GM19240 (cell line): ENCODE data around the gene HPRT1.

Experiments used
- DNase-seq: peaks from one replicate; pipeline ENCODE4 v3.0.0; 2011; ENCODE audit warnings: low spot score; ENCODE audit not compliant: insufficient read length

Gene HPRT1

GRCh38 chrX:134476284-134476683, 16.3 kb downstream of the HPRT1 start:
- no peak for DNase-seq

GRCh38 chrX:134478374-134478773, 18.4 kb downstream of the HPRT1 start:
- DNase-seq: no peak

GRCh38 chrX:134480061-134480460, 20.1 kb downstream of the HPRT1 start:
- no peak for DNase-seq

DNA sequence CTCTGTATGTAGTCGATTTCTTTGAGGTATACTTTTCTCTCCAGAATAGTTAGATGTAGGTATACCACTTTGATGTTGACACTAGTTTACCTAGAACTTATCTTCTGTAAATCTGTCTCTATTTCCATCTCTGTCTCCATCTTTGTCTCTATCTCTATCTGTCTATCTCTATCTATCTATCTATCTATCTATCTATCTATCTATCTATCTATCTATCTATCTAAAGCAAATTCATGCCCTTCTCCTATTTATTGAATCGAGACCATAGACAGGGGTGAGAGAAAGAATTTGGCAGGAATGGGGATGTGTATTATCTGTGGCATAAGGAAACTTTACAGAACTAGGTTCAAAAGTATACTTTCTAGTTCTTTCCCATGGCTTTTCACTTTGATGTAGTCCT, 21.4 kb downstream of the HPRT1 start:
- DNase-seq: no peak

GRCh38 chrX:134482371-134482770, 22.4 kb downstream of the HPRT1 start:
- no peak for DNase-seq

DNA sequence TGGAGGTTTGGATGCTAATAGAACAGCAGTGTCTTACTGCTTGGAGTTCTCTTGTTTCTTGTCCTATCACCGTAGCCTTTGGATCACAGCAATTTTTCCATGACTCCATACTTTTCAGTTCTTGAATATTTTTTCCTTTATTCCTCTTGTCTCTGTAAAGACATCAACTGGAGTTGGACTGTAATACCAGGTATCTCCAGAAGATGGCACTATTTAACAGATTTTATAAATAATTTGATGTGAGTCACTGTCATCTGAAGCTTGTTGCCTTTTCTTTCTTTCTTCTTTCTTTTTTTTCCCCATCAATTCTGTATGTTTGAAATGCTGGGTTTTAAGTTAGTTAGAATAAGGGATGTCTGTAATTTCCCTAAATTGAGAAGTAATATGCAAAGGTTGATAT, 24.1 kb downstream of the HPRT1 start:
- no peak for DNase-seq

GRCh38 chrX:134501941-134502340, 42.0 kb downstream of the HPRT1 start:
- no peak for DNase-seq

GRCh38 chrX:134502686-134503085, 42.7 kb downstream of the HPRT1 start:
- no peak for DNase-seq

- no peak for DNase-seq
These were observed 52.6 kb downstream of the HPRT1 start for GRCh38 chrX:134512566-134512965.

DNA sequence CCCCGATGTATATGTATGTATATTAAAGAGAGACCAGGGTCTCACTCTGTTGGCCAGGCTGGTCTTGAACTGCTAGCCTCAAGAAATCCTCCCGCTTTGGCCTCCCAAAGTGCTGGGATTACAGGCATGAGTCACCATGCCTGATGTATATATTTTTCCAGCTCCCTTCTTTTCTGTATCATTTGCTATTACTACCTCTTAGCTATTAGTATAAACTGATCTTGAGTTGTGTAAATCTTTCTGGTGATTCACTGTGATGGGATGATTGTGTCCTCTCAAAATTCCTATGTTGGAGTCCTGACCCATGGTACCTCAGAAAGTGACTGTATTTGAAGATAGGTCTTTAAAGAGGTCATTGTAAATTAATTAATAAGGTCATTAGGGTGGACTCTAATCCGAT, 53.1 kb downstream of the HPRT1 start:
- no peak for DNase-seq

DNA sequence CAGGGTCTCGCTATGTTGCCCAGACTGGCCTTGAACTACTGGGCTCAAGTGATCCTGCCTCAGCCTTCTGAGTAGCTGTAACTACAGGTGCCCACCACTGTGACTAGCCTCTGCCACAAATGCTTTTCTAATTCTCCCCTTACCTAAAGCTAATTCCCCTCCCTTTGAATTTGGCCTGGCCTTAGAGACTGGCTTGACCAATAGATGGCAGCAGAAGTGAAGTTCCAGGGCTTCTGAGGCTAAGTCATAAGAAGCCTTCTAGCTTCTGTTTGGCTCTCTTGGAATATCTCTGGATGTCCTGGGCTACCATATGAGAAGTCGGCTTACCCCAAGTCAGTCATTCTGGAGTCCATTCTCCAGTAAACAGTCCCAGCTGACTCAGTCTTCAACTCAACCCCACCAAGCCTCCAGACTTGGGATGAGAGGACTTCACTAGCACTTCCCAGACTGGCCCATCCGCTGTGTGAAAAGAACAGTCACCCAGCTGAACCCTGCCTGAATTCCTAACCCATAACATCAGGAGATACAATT, 61.0 kb downstream of the HPRT1 start:
- peak; percentile 29 for DNase-seq

GRCh38 chrX:134524181-134524580, 64.2 kb downstream of the HPRT1 start:
- DNase-seq: no peak

- DNase-seq: no peak
These were observed 65.3 kb downstream of the HPRT1 start for GRCh38 chrX:134525086-134525792.

GRCh38 chrX:134526399-134526798, 66.4 kb downstream of the HPRT1 start:
- no peak for DNase-seq

DNA sequence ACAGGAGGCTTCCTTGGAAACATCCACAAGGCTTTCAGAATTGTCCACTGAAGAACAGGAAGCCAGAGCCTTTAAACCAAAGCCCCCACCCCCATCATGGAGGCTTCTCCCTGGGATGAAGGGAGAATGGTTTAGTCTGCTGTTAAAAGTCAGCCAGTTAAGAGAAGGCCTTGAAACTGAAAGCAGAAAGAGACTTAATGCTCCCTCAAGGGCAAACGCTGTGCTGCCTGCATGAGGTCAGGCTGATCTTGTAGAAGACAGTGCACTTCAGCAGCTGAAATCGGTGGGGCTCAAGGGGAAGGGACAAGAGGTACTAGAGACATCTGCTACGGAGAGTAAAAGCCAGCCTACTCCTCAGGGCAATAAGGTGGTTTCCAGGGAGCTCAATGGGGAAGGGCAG, 69.0 kb downstream of the HPRT1 start:
- no peak for DNase-seq

DNA sequence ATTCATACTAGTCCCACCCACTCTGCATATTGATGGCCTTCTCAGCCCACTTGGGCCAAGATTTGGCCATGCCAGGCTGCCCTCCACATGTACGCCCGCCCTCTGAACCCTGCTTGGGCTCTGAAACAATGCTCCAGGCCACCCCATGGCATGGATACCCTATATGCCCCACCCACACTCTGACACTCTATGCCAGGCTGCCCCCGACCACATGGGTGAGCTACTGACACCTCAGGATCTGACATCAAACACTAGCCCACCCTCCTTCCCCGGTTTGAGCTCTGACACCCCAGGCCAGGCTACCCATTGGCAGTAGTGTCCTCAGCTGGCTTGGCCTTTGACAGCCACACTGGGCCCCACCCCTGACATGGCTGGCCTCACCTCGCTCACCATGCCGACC, 69.5 kb downstream of the HPRT1 start:
- no peak for DNase-seq

GRCh38 chrX:134530845-134531244, 70.9 kb downstream of the HPRT1 start:
- no peak for DNase-seq

DNA sequence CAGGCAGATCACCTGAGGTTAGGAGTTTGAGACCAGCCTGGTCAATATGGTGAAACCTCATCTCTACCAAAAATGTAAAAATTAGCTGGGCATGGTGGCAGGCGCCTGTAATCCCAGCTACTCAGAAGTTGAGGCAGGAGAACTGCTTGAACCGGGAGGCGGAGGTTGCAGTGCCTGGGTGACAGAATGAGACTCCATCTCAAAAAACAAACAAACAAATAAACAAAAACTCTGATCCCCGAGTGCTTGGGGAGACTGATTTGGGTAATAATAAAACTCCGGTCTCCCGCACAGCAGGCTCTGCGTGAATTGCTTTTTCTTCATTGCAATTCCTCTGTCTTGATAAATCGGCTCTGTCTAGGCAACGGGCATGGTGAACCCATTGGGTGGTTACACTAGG, 73.4 kb downstream of the HPRT1 start:
- no peak for DNase-seq

DNA sequence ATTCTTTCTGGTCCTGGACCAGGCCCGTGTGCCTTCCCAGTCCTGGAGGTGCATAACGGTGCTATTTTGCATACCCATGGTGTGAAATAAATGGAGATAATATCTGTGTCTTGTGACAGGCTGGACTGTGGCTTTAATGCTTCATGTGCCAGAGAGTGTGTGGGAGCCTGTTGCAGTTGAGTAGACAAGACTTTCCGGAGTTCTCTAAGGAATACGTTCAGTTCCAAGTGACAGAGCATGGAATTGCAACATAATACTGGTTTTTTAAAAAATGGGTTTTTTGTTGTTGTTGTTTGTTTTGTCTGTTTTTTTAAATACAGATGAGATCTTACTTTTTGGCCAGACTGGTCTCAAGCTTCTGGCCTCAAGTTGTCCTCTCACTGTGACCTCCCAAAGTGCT, 74.0 kb downstream of the HPRT1 start:
- DNase-seq: no peak

DNA sequence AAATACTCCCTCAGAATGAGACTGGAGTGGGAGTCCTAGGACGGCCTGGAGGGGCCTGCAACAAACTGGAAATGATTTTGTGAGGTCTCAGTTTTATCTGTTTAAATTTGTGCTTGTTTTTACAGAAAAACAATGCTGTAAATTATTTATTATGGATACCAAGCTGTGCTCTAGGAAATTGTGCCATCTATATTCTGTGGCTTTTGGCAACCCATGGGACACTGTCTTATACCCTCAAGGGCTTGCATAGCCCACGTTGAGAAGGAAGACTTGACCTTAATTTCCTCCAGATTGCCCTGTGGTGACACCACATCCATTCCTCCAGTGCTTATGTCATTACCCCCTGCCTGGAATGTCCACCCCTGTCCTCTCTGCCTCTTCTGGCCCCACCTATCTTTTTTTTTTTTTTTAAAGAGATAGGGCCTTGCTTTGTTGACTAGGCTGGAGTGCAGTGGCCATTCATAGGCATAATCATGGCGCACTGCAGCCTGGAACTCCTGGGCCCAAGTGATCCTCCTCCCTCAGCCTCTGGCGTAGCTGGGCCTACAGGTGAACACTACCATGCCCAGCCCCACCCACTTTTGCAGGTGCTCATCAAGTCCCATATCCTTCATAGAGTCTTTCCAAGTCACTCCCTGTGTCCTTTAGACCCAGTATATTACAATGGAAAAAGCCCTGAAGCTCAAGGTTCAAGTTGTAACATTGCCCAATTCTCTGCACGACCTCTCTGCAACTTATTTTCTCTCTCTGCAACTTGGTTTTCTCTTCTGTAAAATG, 77.4 kb downstream of the HPRT1 start:
- no peak for DNase-seq

DNA sequence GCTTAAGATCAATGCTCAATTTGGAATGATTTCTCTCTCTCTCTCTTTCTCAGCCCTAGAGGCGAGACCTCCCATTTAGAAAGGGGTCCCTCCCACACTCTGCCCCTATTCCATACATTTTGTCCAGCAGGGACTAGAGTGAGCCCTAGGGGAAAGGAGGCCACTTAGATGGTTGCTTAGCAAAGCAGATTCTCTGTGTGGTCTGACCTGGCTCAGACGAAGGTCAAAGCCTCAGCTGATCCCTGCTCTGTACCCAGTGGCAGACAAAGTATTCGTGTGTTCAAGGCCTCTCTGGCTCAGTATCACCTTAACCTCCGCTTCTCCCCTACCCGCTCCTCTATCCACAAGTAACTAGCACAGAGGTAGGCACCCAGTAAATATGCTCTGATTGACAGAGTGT, 78.4 kb downstream of the HPRT1 start:
- DNase-seq: no peak

DNA sequence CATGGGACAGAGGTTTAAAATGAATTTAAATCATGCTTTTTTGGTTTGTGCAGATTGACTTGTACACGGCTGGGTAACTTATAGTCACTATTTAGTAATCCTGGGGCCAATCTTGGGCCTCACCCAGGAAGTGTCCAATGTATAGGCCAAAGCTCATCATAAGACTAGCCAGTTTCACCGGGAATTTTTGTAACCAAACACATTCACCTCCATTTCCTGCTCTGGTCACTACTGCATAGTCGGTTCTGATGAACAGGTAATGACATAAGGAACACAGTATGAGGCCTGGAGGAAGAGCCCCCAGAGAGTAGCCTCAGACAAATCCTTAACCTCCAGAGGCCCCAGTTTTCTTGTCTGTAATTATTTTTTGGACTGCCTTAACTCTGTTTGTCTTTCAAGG, 81.9 kb downstream of the HPRT1 start:
- DNase-seq: no peak

GRCh38 chrX:134542485-134542884, 82.5 kb downstream of the HPRT1 start:
- no peak for DNase-seq
